ENCODE results near the gene REP15.
A peak's percentile ranks its signal among the peaks of the same experiment; 100 is the strongest.
"Not testable (repeated sequence)": the region's sequence is repeated elsewhere in the genome, so short reads cannot be mapped to it uniquely, and the experiment has no call there.

REP15 gene

GRCh38 chr12:27696864-27697564 is 767 bp downstream of the REP15 start:
- no peak for DNase-seq (ENCODE audit: low read depth)

DNA sequence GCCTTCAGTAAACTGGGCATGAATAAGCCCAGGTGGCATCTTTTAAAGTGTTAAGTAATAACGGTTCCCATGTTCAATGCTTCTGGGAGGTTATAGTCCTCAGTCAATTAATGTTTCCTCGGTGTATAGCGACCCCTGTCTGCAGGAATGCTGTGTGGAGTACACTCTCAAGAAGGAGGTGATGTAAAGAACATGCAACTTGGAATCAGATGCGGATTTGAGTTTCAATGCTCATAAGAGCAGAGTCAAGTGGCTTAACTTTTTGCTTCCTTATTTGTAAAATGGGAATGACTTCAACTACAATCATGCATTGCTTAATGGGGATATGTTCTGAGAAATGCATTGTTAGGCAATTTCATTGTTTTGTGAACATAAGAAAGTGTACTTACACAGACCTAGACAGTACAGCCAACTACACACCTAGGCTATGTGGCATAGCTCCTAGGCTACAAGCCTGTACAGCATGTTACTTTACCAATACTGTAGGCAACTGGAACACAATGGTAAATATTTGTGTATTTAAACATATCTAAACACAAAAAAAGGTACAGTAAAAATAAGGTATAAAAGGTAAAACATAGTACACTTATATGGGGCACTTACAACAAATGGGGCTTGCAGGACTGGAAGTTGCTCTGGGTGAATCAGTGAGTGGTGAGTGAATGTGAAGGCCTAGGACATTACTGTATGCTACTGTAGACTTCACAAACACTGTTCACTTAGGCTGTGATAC is 7.6 kb downstream of the REP15 start:
- DNase-seq (ENCODE audit: low read depth): peak; percentile 34

- no peak for DNase-seq (ENCODE audit: low read depth)
Observed at GRCh38 chr12:27705263-27705662, 9.0 kb downstream of the REP15 start.

DNA sequence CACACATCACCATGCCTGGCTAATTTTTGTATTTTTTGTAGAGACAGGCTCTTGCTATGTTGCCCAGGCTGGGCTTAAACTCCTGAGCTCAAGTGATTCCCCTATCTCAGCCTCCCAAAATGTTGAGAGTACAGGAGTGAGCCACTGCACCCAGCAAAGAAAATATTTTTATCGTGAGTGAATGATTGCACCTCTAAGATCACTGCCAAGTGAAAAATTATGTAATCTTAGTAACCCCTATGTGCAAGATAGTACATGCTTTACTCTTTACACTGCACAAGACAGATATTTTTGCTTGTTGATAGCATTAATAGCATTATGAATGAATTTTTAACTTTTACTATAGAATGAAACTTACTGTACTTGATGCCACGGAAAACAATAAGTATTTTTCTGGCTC is 11.0 kb downstream of the REP15 start:
- no peak for DNase-seq (ENCODE audit: low read depth)

GRCh38 chr12:27709212-27709931 is 13.1 kb downstream of the REP15 start:
- no peak for DNase-seq (ENCODE audit: low read depth)

DNA sequence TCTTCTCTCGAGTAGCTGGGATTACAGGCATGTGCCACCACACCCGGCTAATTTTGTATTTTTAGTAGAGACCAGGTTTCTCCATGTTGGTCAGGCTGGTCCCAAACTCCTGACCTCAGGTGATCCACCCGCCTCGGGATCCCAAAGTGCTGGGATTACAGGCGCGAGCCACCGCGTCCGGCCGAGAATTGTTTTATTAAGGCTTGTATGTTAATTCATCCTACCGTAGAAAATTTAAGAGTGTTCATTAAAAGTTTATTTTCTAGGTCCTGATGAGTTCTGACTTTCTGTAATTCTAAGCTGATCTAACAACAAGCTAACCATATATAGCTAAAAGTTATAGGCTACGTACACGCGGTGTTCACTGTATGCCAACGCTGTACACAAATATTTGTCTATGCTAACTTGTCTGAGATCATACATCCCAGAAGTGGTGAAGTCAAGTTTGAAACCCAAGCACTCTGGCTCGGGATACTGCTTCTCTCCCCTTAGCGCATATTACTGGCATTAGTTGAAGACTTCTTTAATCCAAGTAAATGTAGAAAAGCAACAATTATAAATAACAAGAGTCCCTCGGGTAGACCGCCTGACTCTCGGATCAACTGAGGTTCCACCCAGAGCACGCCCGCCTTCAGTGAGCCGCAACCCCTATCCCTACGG is 13.8 kb downstream of the REP15 start:
- DNase-seq (ENCODE audit: low read depth): no peak

- peak; percentile 84 for DNase-seq (ENCODE audit: low read depth)
Observed at GRCh38 chr12:27710592-27711316, 14.5 kb downstream of the REP15 start, which contains the start of gene MRPS35. Gene MRPS35 (plus strand): TSS chr12:27710832. CDS start chr12:27710844, 12 bp downstream.

DNA sequence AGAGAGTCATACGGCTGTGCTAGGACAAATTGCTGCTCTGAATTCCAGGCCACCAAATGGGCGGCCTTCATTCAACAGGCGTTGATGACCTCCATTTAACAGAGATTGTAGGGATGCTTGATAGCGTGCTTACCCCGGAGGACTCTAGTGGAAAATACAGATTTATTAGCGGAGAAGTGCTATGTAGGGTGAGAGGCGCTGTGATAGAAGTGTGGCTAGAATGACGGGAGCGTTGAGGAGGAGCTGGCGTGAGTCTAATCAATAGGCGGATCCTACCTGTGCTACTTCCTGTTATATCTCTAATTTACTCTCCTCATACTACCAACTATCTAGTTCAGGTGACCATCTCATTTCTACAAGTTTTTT is 15.1 kb downstream of the REP15 start:
- DNase-seq (ENCODE audit: low read depth): no peak

- DNase-seq (ENCODE audit: low read depth): no peak
Observed at GRCh38 chr12:27711967-27712366, 15.7 kb downstream of the REP15 start.

DNA sequence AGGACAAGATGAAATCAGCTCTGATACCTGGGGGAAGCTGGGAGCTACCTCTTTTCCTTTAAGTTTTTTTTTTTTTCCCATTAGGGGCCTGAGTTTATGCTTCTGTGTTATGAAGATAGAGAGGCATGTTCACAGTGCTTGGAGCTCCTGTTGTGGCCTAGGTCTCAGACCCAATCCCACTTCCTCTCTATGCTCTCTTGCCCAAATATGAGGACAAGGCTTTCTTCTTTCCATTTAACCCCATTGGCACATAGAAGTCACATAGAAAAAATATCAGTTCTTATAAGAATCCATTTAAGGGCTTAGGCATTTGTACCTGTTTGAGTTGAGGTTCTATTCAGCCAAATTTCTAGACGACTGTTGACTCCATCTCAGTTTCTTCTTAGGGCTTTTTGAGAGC is 27.0 kb downstream of the REP15 start:
- no peak for DNase-seq (ENCODE audit: low read depth)

DNA sequence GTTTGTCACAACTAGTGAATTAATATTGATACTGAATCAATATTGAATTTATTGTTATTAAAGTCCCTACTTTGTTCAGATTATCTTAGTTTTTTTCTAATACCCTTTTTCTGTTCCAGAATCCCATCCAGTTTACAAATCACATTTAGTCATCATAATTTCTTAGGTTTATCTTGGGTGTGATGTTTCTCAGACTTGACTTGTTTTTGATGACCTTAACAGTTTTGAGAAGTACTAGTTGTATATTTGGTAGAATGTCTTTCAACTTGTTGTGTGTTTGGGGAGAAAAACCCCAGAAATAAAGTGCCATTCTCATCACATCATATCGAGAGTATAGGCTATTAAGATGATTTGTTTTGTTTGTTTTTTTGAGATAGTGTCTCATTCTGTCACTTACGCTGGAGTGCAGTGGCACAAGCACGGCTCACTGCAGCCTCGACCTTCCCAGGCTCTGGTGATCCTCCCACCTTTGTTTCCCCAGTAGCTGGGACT is 33.9 kb downstream of the REP15 start:
- DNase-seq (ENCODE audit: low read depth): no peak

DNA sequence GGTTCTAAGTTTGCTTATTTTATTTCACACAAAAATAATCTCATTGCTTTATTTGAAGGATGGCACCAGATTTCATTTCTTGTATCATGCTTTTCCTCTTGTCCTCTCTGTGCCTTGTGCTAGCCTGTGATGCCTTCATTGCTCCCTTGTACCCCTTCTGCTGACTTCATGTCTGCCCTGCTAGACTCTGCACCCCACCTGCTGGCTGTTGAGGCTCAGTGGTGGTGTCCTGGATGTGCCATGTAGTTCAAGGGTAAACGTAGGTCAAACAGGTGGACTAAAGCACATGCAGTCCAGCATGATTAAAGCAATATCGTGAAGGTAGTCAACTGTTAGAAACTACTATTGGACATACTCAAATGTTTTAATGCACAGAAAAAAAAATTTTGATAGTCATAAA is 36.0 kb downstream of the REP15 start:
- DNase-seq (ENCODE audit: low read depth): no peak

DNA sequence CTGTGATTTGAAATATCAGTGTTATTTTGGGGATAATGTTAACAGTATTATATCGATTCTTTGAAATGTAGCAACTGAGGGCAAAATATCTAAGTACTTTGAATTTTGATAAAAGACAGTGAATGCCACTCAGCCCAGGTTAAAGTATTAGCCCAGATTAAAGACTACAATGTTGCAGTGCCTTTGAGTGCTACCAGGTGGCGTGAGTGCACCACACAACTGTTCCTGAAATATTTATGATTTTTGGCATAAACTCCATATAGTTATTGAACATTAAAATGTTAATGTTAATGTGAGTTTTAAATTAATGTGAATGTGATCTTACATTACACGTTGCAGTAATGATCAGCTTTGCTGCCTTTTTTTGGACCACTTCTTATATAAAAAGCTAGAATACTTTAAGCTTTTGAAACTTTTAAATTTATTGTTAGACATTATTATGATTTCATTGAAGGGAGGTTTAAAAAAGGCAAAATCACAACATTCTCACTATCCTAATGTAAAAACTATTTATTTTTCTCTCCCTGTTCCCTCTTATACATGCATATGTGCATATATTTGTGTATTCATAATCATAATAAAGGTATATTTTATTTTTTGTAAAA is 36.9 kb downstream of the REP15 start:
- DNase-seq (ENCODE audit: low read depth): no peak

GRCh38 chr12:27733791-27734190 is 37.5 kb downstream of the REP15 start:
- DNase-seq (ENCODE audit: low read depth): no peak

DNA sequence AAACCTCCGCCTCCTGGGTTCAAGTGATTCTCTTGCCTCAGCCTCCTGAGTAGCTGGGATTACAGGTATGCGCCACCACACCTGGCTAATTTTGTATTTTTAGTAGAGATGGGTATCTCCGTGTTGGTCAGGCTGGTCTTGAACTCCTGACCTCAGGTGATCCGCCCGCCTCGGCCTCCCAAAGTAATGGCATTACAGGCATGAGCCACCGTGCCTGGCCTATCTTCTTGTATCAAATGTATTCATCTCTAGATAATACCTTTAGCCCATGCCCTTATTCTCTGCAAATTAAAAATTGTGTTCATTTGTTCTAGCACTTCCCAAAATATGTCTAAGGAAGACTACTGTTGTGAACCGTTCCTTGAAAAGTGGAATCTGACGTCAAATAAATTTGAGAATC is 38.1 kb downstream of the REP15 start:
- not testable (repeated sequence) for DNase-seq (ENCODE audit: low read depth)

DNA sequence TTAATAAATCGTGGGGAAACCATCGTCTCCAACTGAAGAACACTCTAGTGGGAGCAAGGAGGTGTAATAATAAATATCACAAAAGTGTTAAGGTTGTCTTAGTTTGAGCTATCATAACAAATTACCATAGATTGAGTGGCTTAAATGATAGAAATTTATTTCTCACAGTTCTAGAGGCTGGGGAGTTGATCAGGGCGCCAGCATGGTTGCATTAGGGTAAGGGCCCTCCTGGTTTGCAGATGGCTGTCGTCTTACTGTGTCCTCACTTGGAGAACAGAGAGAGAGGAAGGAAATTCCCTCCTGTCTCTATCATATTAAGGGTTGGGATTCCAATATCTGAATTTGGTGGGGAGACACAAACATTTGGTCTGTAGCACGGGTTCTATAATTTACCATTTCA is 47.4 kb downstream of the REP15 start:
- DNase-seq (ENCODE audit: low read depth): no peak

GRCh38 chr12:27745734-27746133 is 49.5 kb downstream of the REP15 start:
- not testable (repeated sequence) for DNase-seq (ENCODE audit: low read depth)

Measured in activated T-helper 9 cell treated with anti-CD3 and anti-CD28 coated beads, Interleukin-2, amount 50 U/mL, for 16 hours (primary cell).